Measurements from ENCODE around the gene NFASC. TPM values are rescaled to one million over a fixed set of nuclear protein-coding genes. Genes with fewer than 3 reads are reported as not detected.

NFASC gene
- total RNA-seq, 1 experiment from 2014 or later, result 16.9 TPM

DNA sequence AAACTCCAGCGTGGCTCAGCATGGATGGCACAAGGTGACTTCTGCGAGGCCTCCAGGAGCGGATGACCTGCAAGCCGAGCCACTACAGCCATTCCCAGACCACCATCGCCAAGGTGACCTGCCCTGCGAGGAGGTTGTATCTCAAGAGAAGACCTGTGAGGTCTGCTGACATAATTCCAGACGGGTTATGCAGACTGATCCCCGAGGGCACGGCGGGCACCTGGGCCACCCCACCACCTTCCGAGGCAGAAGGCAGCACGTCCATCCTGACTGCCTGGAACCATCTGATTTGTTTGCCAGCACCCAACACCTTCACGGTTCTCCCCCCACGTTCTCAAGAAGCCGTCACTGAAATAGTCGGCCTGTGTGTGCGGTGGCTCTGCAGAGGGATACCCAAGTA, 115.5 kb downstream of the NFASC start:
- no peak for ATAC-seq
- TF ChIP-seq, protein P1, sequence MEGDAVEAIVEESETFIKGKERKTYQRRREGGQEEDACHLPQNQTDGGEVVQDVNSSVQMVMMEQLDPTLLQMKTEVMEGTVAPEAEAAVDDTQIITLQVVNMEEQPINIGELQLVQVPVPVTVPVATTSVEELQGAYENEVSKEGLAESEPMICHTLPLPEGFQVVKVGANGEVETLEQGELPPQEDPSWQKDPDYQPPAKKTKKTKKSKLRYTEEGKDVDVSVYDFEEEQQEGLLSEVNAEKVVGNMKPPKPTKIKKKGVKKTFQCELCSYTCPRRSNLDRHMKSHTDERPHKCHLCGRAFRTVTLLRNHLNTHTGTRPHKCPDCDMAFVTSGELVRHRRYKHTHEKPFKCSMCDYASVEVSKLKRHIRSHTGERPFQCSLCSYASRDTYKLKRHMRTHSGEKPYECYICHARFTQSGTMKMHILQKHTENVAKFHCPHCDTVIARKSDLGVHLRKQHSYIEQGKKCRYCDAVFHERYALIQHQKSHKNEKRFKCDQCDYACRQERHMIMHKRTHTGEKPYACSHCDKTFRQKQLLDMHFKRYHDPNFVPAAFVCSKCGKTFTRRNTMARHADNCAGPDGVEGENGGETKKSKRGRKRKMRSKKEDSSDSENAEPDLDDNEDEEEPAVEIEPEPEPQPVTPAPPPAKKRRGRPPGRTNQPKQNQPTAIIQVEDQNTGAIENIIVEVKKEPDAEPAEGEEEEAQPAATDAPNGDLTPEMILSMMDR (IDR thresholded peaks at IDR 0.05), result no peak
- no peak for TF ChIP-seq POLR2AphosphoS5 (IDR thresholded peaks at IDR 0.05; ENCODE audit: low read depth, low read length)
- TF ChIP-seq SIN3A (IDR thresholded peaks at IDR 0.05; ENCODE audit: borderline replicate concordance, insufficient read depth, low read depth, low read length), result no peak
- no peak for TF ChIP-seq TCF7L2 (IDR thresholded peaks at IDR 0.05; ENCODE audit: low read depth, low read length)
- TF ChIP-seq, protein P2, sequence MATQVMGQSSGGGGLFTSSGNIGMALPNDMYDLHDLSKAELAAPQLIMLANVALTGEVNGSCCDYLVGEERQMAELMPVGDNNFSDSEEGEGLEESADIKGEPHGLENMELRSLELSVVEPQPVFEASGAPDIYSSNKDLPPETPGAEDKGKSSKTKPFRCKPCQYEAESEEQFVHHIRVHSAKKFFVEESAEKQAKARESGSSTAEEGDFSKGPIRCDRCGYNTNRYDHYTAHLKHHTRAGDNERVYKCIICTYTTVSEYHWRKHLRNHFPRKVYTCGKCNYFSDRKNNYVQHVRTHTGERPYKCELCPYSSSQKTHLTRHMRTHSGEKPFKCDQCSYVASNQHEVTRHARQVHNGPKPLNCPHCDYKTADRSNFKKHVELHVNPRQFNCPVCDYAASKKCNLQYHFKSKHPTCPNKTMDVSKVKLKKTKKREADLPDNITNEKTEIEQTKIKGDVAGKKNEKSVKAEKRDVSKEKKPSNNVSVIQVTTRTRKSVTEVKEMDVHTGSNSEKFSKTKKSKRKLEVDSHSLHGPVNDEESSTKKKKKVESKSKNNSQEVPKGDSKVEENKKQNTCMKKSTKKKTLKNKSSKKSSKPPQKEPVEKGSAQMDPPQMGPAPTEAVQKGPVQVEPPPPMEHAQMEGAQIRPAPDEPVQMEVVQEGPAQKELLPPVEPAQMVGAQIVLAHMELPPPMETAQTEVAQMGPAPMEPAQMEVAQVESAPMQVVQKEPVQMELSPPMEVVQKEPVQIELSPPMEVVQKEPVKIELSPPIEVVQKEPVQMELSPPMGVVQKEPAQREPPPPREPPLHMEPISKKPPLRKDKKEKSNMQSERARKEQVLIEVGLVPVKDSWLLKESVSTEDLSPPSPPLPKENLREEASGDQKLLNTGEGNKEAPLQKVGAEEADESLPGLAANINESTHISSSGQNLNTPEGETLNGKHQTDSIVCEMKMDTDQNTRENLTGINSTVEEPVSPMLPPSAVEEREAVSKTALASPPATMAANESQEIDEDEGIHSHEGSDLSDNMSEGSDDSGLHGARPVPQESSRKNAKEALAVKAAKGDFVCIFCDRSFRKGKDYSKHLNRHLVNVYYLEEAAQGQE (IDR thresholded peaks at IDR 0.05; ENCODE audit: insufficient read depth in 1 of 2, low read depth in 2 of 2, low read length in 1 of 2), result no peak
- in situ Hi-C loops (cut with HindIII; ENCODE audit: low pct_unique_long_range_greater_than_20kb, low sequenced_read_pairs) (no loop called here), intact Hi-C loops (cut with micrococcal nuclease; ENCODE audit: unreplicated experiment) (loop anchor here (5.0 to 10.0 kb wide), 2 partner anchors 156 to 269 kb away; no protein-coding TSS in a partner anchor)
- ChIA-PET CTCF (interaction anchor here (8.2 kb wide), 1 partner anchor 76 kb away, joined by 78 read pairs; no protein-coding TSS in a partner anchor), POLR2A (no interaction called here)
- H3K4me1 ChIP-seq (ENCODE audit: control insufficient read depth, insufficient read depth, low read length), result no peaks in the 10 kb centered on the region
- H3K36me3 ChIP-seq (ENCODE audit: control insufficient read depth, insufficient read depth, low read length), result no peaks in the 10 kb centered on the region
- H3K27ac ChIP-seq (ENCODE audit: low read length), result no peak overlapping the region
- no peaks in the 10 kb centered on the region; the same call in 1 of the 2 replicates for H3K27me3 ChIP-seq (ENCODE audit: control insufficient read depth, insufficient read depth, low read length)
- BruUV-seq (replicated peaks), result no TSS peak
- DNase-seq (ENCODE audit: low read depth, low spot score), result no peak
- H3K4me3 ChIP-seq (ENCODE audit: low read depth in 2 of 2, low read length in 2 of 2), result no peak overlapping the region
- H3K9me3 ChIP-seq (ENCODE audit: control insufficient read depth, insufficient read depth, low read depth, low read length), result no peaks in the 10 kb centered on the region

DNA sequence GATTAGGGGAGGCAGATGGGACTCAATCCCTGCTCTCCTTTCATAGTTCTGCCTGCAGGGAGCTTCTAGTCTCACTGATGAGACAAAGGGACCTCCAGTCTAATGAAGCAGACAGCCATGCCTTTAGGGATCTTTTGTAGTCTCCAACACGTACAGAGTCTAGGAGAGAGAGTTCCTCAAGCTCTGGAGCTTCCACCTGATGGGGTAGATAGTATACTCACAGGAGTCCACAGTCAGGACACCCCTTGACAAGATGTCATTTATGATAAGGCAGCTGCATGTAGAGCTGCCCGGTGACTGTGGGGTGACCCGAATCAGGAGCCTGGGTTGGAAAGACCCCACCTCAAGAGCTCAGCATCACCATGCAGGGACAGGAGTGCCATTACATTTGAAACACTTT, 117.0 kb downstream of the NFASC start:
- H3K4me1 ChIP-seq (ENCODE audit: control insufficient read depth, insufficient read depth, low read length), result no peaks in the 10 kb centered on the region
- in situ Hi-C loops (cut with HindIII; ENCODE audit: low pct_unique_long_range_greater_than_20kb, low sequenced_read_pairs) (no loop called here), intact Hi-C loops (cut with micrococcal nuclease; ENCODE audit: unreplicated experiment) (loop anchor here (5.0 to 10.0 kb wide), 2 partner anchors 155 to 267 kb away; no protein-coding TSS in a partner anchor)
- no peak overlapping the region for H3K4me3 ChIP-seq (ENCODE audit: low read depth in 2 of 2, low read length in 2 of 2)
- no TSS peak for BruUV-seq (replicated peaks)
- no peaks in the 10 kb centered on the region; the same call in 1 of the 2 replicates for H3K27me3 ChIP-seq (ENCODE audit: control insufficient read depth, insufficient read depth, low read length)
- DNase-seq (ENCODE audit: low read depth, low spot score) (no peak), ATAC-seq (no peak)
- POLR2A ChIA-PET, result no interaction called here
- TF ChIP-seq, protein P1 (IDR thresholded peaks at IDR 0.05), result no peak
- TF ChIP-seq, protein P2 (IDR thresholded peaks at IDR 0.05; ENCODE audit: insufficient read depth in 1 of 2, low read depth in 2 of 2, low read length in 1 of 2), result no peak
- no peak for TF ChIP-seq SIN3A (IDR thresholded peaks at IDR 0.05; ENCODE audit: borderline replicate concordance, insufficient read depth, low read depth, low read length)
- no peak for TF ChIP-seq TCF7L2 (IDR thresholded peaks at IDR 0.05; ENCODE audit: low read depth, low read length)
- TF ChIP-seq POLR2AphosphoS5 (IDR thresholded peaks at IDR 0.05; ENCODE audit: low read depth, low read length), result no peak
- no peaks in the 10 kb centered on the region for H3K9me3 ChIP-seq (ENCODE audit: control insufficient read depth, insufficient read depth, low read depth, low read length)
- H3K27ac ChIP-seq (ENCODE audit: low read length), result no peak overlapping the region
- no peaks in the 10 kb centered on the region for H3K36me3 ChIP-seq (ENCODE audit: control insufficient read depth, insufficient read depth, low read length)
- CTCF ChIA-PET, result interaction anchor here (8.2 kb wide), 1 partner anchor 74 kb away, joined by 78 read pairs; no protein-coding TSS in a partner anchor
